ENCODE data around the gene DRP2. TPM values are rescaled to one million over a fixed set of nuclear protein-coding genes. Genes with fewer than 3 reads are reported as not detected.
A peak's percentile ranks its signal among the peaks of the same experiment; 100 is the strongest.

Gene DRP2
- total and polyA plus RNA-seq, 2 of the 13 experiments (the other 11 are each of a cell fraction or from before 2014, with no cell fraction given), result 0.04 to 0.07 TPM

GRCh38 chrX:101260435-101260834, 40.8 kb downstream of the DRP2 start:
- in situ Hi-C loops (cut with HindIII; ENCODE audit: extremely low pct_ligation_motif_present, low pct_unique_long_range_greater_than_20kb), result no loop called here
- H3K9ac ChIP-seq (ENCODE audit: insufficient read depth, low read depth, low read length), result no peak overlapping the region
- no peak overlapping the region for H3K4me2 ChIP-seq (ENCODE audit: low read depth, low read length)
- TF ChIP-seq, protein P1, sequence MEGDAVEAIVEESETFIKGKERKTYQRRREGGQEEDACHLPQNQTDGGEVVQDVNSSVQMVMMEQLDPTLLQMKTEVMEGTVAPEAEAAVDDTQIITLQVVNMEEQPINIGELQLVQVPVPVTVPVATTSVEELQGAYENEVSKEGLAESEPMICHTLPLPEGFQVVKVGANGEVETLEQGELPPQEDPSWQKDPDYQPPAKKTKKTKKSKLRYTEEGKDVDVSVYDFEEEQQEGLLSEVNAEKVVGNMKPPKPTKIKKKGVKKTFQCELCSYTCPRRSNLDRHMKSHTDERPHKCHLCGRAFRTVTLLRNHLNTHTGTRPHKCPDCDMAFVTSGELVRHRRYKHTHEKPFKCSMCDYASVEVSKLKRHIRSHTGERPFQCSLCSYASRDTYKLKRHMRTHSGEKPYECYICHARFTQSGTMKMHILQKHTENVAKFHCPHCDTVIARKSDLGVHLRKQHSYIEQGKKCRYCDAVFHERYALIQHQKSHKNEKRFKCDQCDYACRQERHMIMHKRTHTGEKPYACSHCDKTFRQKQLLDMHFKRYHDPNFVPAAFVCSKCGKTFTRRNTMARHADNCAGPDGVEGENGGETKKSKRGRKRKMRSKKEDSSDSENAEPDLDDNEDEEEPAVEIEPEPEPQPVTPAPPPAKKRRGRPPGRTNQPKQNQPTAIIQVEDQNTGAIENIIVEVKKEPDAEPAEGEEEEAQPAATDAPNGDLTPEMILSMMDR (CRISPR knock-in tag; IDR thresholded peaks at IDR 0.05), result peak; percentile 69
- TF ChIP-seq ETV5 (CRISPR knock-in tag; IDR thresholded peaks at IDR 0.05; ENCODE audit: borderline replicate concordance) (peak; percentile 28; the same call in 1 of the 2 replicates), STAG1 (CRISPR knock-in tag; IDR thresholded peaks at IDR 0.05) (peak; percentile 63), ZNF567 (CRISPR knock-in tag; IDR thresholded peaks at IDR 0.05; ENCODE audit: borderline replicate concordance) (no peak), HNF4A (CRISPR knock-in tag; IDR thresholded peaks at IDR 0.05) (0 out of 2 replicates have a peak, but pooled peaks have one; percentile 8), SMC3 (IDR thresholded peaks at IDR 0.05; ENCODE audit: low read length) (peak; percentile 50; the same call in 1 of the 2 replicates), SP140L (CRISPR knock-in tag; IDR thresholded peaks at IDR 0.05; ENCODE audit: borderline replicate concordance) (no peak), RAD21 (CRISPR knock-in tag; IDR thresholded peaks at IDR 0.05) (0 out of 2 replicates have a peak, but pooled peaks have one; percentile 30)
- TF ChIP-seq, protein P2, sequence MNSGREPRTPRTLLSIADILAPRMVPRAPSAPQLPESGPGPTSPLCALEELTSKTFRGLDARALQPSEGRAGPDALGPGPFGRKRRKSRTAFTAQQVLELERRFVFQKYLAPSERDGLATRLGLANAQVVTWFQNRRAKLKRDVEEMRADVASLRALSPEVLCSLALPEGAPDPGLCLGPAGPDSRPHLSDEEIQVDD (CRISPR knock-in tag; IDR thresholded peaks at IDR 0.05; ENCODE audit: borderline replicate concordance), result no peak
- no peaks in the 10 kb centered on the region for H3K9me3 ChIP-seq (ENCODE audit: low read length)
- no peaks in the 10 kb centered on the region for H3K27me3 ChIP-seq (ENCODE audit: control insufficient read depth in 1 of 2, insufficient read depth in 2 of 2, low read length in 2 of 2)
- CTCF ChIA-PET (ENCODE audit: low intra/inter-chr PET ratio, low total read pairs), result interaction anchor here (0.8 kb wide), 1 partner anchor 27 kb away, joined by 4 read pairs; no protein-coding TSS in a partner anchor
- 100% methylated on average over 1 of the region's 4 CpGs for WGBS (ENCODE audit: low lambda C conversion rate)
- no peaks in the 10 kb centered on the region for H3K4me1 ChIP-seq (ENCODE audit: insufficient read depth, low read length)
- POLR2A ChIA-PET, result no interaction called here
- H3K36me3 ChIP-seq (replicated peaks in 1 of 2; ENCODE audit: control insufficient read depth in 1 of 2, insufficient read depth in 2 of 2, low read length in 2 of 2), result no peaks in the 10 kb centered on the region
- no peak overlapping the region for H2AFZ ChIP-seq (ENCODE audit: low read length)
- H3K27ac ChIP-seq (ENCODE audit: extremely low read length, insufficient read depth, low read length), result no peak overlapping the region
- peak; percentile 86 for FAIRE-seq
- DNase-seq (ENCODE audit: low spot score), result peak; percentile 9
- H3K79me2 ChIP-seq (ENCODE audit: insufficient read depth, low read length), result no peaks in the 10 kb centered on the region
- intact Hi-C loops (cut with micrococcal nuclease; ENCODE audit: unreplicated experiment), result no loop called here
- no TSS peak for BruUV-seq (replicated peaks)
- ATAC-seq, result peak; percentile 91
- H3K4me3 ChIP-seq (replicated peaks in 1 of 3; ENCODE audit: insufficient read depth in 1 of 3, low read depth in 2 of 3, low read length in 3 of 3), result no peak overlapping the region
- H4K20me1 ChIP-seq (ENCODE audit: insufficient read depth, low read length), result no peaks in the 10 kb centered on the region
